ENCODE measurements around the gene LGI1.

The LGI1 gene

GRCh38 chr10:93757801-93758507 is at the start of gene LGI1:
Gene LGI1, plus strand, starts transcription at chr10:93757936. Its CDS starts 209 bp downstream, at chr10:93758145.
- DNase-seq, result no peak

- DNase-seq, result no peak
Measured at GRCh38 chr10:93710333-93710909, 47.3 kb upstream of the LGI1 start.

GRCh38 chr10:93711891-93712290 is 45.8 kb upstream of the LGI1 start:
- no peak for DNase-seq

- DNase-seq, result no peak
Measured at GRCh38 chr10:93712593-93712992, 45.1 kb upstream of the LGI1 start.

DNA sequence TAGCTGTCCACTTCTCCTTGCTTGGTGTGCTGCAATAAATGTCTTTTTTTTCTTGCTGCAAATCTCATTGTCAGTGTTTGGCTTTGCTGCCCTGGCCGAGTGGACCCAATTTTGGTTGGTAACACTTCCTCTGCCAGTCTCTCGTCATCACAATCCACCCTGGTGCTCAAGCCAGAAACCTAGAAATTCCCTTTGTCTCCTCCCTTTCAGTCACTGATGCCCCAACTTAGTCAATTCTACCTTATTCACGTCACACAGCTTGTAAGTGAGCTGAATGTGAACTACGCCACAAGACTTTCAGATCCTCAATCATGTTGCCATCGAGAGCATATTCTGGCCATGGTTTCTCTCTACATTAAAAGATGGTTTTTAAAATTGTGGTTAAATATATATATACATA is 42.4 kb upstream of the LGI1 start:
- DNase-seq, result no peak

DNA sequence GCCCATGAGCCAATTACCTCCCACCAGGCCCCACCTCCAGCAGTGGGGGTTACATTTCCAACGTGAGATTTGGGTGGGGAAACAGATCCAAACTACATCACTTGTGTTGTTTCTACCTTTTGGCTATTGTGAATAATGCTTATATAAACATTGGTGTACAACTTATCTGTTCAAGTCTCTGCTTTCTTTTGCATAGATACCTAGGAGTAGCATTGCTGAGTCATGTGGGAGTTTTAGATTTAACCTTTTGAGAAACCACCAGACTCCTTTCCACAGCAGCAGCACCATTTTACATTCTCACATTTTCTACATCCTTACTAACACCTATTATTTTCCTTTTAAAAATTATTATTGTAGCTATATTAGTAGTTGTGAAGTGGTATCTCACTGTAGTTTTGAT is 41.0 kb upstream of the LGI1 start:
- no peak for DNase-seq

- DNase-seq, result no peak
Measured at GRCh38 chr10:93718937-93719725, 38.6 kb upstream of the LGI1 start.

- DNase-seq, result no peak
Measured at GRCh38 chr10:93719901-93720300, 37.8 kb upstream of the LGI1 start.

DNA sequence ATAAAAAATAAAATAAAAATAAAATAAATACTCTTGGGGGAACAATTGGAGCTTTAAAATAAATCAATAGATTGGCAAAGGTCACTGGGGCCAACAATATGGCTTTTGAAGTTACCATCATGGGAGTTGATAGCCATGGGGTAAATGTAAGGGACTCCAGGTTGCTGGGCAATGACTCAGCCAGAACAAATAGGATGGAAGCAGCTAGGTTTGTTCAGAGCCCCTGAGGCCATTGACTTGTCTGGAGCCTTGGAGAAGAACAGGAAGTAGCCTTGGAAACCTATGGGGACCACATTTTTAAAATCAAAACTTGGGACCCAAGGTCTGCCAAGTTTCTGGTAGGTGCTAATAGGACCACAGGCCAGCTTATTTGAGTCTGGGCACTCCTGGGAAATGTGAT is 35.2 kb upstream of the LGI1 start:
- no peak for DNase-seq

- no peak for DNase-seq
Measured at GRCh38 chr10:93723153-93723552, 34.6 kb upstream of the LGI1 start.

- no peak for DNase-seq
Measured at GRCh38 chr10:93726024-93726423, 31.7 kb upstream of the LGI1 start.

DNA sequence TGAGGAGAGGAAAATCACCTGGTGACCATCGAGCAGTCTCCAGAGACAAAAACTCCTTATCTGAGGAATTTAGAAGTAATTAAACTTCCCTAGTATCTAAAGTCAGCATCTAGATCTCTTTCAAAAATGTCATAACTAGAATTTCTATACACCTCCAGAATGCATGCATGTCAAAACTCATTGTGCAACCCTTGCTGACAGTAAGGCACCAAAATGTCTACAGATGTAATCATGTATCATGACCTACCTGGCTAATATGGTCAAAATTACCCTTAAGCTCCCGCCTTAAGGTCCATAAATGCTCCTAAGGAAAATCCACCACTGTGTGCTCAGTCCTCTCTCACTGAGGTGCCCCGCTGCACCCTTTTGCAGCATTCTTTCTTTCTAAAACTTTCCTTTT is 16.4 kb upstream of the LGI1 start:
- DNase-seq, result no peak

- DNase-seq, result no peak
Measured at GRCh38 chr10:93742633-93743349, 14.9 kb upstream of the LGI1 start.

DNA sequence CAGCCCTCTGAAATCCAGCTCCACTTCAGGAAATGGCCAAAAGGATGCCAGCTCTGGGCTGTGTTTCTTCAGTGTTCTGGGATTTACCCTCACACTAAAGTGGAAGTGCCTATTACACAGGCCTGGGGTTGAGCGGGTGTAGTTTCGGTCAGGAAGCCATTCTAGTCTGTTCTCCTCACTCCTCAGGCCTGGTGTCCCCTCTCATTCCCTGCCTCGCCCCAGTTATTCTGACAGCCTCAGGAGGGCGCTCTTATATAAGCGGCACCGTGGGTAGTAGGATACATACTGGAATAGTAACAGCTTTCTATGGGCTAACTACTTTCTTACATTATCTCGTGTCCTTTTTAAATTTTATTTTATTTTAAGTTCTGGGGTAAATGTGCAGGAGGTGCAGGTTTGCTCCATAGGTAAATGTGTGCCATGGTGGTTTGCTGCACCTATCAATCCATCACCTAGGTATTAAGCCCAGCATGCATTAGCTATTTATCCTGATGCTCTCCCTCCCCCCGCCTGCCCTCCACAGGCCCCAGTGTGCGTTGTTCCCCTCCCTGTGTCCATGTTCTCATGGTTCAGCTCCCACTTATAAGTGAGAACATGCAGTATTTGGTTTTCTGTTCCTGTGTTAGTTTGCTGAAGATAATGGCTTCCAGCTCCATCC is 12.2 kb upstream of the LGI1 start:
- DNase-seq, result no peak

- DNase-seq, result no peak
Measured at GRCh38 chr10:93746844-93747284, 10.9 kb upstream of the LGI1 start.

GRCh38 chr10:93749218-93749799 is 8.4 kb upstream of the LGI1 start:
- peak; percentile 43 for DNase-seq

DNA sequence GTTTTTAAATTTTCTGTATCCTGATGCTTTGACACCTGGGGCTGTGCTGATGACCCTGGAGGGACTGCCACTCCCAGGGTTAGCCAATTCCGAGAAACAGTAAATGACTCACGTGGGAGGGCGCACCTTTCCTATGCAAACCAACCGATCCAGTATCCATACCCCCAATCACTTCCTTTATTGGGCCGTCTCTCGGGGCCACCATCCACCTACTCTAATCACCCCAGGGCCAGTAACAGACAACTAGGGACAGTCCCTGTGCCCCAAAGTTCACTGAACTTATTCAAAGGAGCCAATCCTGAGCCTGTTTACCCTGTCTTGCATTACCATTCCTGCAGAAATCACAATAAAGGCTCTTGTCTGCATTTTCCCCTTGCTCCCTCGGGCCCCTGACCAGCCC is 6.6 kb upstream of the LGI1 start:
- DNase-seq, result no peak

- DNase-seq, result no peak
Measured at GRCh38 chr10:93751832-93752231, 5.9 kb upstream of the LGI1 start.

- no peak for DNase-seq
Measured at GRCh38 chr10:93752761-93753160, 5.0 kb upstream of the LGI1 start.

- no peak for DNase-seq
Measured at GRCh38 chr10:93753621-93754250, 4.0 kb upstream of the LGI1 start.

DNA sequence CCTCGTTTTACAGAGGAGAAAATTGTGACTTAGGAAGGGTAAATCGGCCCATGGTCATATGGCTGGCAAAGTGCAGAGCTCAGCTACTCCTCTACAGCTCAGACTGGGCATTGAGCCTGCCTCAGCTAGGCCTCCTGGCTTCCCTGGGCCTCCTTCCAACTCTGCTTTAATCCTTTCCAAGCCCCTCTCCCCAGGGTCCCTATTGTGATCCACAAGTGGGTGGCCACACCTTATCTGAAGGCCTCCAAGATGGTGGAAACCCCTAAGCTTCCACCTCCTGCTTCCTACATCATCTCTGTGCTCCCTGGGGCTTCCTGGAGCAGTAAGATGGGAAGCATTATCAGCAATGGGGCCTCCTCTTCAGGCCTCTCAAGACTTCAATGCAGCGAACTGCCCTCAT is 3.0 kb upstream of the LGI1 start:
- no peak for DNase-seq
